ENCODE data around the gene CALD1.

- TF ChIP-seq ZNF341 (tag by site-specific recombination; IDR thresholded peaks at IDR 0.05; ENCODE audit: low read depth): no peak
- TF ChIP-seq GLI2 (tag by site-specific recombination; IDR thresholded peaks at IDR 0.05; ENCODE audit: borderline replicate concordance, low read depth): no peak
Measured at GRCh38 chr7:134936893-134937510, 157.6 kb downstream of the CALD1 start.

Measured in HEK293 (cell line).